ENCODE data around the gene OGDHL.
"Not testable (repeated sequence)": the region's sequence is repeated elsewhere in the genome, so short reads cannot be mapped to it uniquely, and the experiment has no call there.

OGDHL gene

DNA sequence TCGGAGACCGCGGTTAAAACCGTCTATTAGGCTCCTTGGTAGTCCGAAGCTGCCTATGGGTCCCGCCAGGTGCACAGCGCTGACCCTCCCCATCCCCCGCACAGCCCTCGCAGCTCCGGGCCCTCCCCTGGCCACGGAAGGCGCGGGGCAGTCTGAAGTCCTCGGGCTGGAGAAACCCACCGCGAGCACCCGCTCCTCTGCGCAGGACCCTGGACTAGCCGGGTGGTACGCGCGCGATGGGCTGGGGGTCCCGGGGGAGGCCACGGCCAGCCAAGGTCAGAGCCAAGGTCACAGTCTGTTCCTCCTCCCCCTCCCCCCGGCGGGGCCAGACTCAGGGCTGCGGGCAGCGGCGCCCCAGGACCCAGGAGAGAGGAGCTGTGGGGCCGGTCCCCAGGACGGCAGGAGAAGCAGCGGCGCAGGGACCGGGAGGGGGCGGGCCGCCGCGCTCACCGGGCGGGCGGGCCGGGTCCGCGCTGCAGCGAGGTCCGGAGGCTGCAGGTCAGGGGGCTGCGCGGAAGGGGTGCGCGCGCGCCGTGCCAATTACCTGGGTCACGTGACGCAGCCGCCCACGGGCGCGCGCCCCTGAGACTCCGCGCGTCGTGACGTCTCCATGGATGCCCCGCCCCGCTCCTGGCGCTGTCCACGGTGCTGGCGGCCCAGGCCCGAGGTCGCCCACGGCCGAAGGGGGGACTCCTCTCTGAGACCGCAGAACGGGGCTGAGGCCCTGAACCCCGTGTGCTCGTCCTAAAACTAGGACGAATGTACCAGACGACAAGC is at the start of gene OGDHL:
TSS of gene OGDHL (minus strand) at position 535 of the 777 bp plus-strand sequence. CDS start 3,731 bp downstream, outside the sequence.
- peak; percentile 42 to 46 for DNase-seq

DNA sequence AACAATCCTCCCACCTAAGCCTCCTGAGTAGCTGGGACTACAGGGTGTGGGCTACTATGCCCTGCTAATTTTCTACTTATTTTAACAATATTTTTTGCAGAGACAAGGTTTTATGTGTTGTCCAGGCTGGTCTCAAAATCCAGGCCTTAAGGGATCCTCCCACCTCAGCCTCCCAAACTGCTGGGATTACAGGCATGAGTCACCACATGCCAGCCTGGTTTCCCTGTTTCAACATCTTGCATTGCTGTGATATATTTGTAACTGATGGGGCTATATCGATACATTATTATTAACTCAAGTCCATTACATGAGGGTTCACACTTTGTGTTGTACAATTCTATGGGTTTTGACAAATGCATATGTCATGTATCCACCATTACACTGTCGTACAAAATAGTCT is 41.9 kb upstream of the OGDHL start:
- no peak for DNase-seq

DNA sequence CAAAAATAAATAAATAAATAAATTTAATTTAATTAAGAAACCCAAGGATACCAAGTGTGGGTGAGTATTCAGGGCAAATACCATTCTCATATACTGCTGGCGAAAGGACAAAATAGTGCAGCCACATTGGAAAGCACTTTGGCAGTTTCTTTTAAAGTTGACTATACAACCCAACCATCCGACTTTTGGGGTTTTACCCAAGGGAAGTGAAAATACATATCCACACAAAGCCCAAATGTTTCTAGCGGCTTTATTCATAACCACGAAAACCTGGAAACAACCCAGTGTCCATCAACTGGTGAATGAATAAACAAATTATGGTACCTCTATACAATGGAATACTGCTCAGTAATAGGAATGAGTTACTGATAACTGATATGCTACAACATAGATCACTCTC is 36.2 kb upstream of the OGDHL start:
- no peak for DNase-seq

DNA sequence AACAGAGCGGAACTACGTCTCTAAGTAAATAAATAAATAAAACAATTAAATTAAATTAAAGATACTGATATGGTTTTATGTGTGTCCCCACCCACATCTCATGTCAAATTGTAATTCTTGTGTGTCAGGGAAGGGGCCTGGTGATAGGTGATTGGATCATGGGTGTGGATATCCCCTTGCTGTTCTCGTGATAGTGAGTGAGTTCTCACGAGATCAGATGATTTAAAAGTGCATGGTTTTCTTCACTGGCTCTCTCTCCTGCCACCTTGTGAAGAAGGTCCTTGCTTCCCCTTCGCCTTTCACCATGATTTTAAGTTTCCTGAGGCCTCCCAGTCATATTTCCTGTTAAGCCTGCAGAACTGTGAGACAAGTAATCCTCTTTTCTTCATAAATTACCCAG is 29.0 kb upstream of the OGDHL start:
- DNase-seq: no peak

DNA sequence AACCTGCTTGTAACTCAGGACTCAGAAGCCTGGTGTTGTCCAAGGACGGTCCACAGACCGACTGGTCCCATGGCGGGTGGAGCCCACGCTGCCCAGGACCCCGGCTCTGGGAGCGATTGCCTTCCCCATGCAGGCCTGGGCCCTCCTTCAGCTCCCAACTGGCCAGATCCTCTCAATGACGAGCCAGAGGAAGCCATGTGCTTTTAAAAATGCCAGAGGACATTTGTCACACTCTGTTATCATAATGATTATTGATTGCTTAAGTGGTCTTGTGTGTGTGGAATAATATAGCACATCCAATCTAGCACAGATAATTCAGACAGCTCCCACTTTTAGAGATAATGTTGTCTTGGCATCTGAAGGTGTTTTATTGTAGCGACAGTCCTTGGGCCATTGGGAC is 22.6 kb upstream of the OGDHL start:
- DNase-seq: no peak

DNA sequence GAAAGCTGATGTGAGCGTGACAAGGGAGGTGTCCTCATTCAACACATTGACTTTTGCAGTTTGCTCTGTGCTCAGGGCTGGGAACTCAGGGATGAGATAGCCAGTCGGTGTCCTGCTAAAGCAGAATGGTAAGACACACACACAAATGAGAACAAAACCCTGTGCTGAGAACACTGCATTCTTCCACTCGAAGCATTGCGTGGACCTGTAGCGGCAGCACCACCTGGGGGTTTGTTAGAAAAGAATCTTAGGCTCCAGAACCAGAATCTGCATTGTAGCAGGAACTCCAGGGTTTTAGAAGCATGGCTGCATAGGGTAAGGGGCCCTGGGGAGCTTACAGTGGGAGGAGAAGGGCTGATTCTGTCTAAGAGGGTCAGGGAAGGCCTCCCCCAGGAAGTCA is 21.5 kb upstream of the OGDHL start:
- DNase-seq: no peak

DNA sequence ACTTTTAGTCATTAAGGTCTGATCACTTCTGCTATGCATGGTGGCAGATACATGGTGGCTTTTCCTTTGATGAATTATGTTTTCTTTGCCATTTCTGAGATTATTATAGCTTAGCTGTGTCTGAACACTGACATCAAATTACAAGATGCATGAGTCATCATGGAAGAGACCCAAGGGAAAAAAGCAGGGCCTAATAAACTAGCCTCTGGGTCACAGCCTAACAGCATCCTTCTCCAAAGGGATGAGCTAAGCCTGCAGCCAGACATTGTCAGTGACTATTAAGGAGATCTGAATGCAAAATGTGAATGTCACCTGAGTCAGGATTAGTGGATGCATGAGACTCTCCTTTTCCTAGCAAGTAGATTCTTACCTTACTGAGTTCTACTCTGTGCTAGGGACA is 19.1 kb upstream of the OGDHL start:
- no peak for DNase-seq

DNA sequence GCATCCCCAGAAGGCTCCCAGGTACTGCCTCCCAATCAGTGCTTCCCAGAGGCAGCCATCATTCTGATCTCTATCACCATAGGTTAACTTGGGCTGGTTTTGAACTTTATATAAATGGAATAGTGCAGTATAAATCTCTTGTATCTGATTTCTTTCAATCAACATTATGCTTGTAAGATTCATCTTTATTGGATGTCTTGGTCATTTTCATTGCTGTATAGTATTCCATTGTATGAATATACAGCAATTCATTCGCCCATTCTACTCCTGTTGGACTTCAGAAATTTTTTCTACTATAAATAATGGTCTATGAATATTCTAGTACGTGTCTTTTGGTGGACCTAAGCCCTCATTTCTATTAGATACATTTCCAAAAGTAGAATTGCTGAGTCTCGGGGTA is 16.1 kb upstream of the OGDHL start:
- DNase-seq: no peak

DNA sequence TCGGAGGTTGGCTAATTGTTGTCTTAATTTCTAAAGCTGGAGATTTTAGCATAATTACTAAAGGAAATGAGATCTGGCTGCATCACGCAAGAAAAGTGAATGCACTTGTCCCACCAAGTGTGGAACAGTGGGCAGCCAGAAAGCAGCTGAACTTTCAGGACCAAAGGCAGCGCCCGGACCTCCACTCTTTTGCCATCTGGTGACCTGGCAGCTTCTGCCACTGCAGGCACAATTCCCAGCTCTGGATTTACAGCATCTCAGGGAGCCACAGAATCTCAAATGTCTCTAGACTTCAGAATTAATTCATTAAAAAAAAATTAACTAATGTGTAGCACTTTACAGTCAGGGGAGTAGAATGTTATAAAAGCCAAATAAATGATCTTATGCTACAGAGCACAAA is 14.7 kb upstream of the OGDHL start:
- DNase-seq: no peak

DNA sequence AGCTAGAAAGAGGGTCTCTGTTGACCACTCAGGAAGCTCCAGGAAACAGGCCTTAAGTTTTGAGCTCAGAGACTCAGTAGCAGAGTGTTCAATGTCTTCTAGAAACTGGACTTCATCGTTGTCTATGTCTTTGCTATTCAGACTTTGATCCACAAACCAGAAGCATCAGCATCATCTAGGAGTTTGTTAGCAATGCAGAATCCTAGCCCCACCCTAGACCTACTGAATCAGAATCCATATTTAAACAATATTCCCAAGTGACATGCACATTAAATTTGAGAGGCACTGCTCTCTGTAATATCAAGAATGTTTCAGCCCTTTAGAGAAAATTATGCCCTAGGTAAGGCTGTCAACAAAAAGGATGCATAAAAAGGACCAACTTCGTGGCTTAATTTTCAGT is 12.9 kb upstream of the OGDHL start:
- no peak for DNase-seq

DNA sequence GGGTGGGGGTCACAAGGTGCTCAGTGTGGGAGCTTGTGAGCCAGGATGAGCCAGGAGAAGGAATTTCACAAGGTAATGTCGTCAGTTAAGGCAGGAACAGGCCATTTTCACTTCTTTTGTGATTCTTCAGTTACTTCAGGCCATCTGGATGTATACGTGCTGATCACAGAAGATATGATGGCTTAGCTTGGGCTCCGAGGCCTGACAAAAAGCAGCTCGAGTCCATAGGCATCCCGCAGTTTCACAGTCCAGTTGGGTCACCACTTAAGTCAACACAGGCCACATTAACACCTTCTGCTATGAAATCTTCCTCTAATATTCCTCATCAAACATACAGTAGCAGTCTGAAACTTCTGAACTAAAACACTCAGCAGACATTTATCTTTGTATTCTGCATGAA is 10.8 kb upstream of the OGDHL start:
- not testable (repeated sequence) for DNase-seq

DNA sequence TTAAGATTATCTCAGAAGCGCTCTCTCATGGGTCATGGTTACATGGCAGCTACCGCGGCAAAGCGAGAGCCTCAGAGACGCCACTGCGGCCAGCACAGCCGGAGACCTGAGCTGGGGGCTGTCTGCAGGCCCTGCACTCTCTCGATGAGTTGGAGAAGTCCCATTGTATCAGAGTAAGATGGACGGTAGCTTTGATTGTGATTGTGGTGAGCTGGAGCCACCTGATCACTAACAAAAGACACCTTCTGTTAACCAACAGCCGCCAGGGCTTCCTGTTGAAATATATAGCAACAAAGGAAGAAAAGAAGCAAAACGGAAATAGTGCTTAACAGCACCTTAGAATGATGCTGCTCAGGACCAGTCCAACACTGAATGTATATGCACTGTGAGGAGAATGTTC is 8.9 kb upstream of the OGDHL start:
- DNase-seq: not testable (repeated sequence)

DNA sequence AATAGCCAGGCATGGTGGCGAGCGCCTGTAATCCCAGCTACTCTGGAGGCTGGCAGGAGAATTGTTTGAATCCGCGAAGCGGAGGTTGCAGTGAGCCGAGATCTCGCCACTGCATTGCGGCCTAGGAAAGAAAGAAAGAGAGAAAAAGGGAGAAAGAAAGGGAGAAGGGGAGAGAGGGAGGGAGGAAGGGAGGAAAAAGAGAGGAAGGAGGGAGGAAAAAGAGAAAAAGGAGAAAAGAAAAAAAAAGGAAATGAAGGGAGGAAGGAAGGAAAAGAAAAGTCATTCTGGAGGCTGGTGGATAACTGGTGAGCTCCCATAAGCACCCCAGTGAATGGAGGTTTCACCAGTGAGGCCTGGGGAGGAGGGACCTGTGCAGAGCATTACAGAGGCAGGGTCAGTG is 7.6 kb upstream of the OGDHL start:
- DNase-seq: no peak

DNA sequence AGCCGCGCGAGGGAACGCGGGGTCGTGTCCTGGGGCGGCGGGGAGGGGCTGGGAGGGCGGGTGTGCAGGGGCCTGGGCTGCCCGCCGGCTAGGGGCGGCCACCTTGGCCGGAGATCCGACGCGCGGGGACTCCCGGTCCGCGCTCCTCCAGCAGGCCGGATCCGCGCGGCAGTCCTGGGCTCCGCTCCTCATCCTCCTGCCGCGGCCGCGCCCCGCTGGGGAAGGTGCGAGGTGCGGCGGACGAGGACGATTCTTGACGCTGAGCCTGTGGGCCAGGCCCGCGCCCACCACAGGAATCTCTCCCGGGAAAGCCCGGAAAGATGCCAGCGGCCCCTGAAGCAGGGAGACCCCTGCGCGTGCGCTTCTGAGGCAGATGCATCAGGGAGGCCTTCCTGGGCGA is 6.6 kb upstream of the OGDHL start:
- no peak for DNase-seq

DNA sequence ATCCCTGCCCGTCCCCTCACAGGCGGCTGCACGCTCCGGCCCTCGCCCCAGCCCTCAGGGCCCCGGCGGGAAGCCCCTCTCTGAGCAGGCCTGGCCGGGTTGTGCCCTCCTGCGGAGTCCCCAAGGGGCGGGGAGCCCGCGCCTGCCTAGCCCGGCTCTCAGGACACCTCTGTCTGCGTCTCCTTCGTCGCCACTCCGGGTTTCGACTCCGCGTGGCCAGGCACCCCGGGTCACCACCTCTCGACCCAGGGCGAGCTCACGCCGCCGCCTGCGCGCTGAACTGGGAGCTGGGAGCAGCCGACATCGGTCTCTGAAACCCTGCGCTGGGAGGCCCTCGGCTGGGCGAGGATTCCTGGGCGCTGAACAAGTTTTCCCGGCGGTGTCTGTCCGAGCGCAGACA is 6.2 kb upstream of the OGDHL start:
- no peak for DNase-seq

DNA sequence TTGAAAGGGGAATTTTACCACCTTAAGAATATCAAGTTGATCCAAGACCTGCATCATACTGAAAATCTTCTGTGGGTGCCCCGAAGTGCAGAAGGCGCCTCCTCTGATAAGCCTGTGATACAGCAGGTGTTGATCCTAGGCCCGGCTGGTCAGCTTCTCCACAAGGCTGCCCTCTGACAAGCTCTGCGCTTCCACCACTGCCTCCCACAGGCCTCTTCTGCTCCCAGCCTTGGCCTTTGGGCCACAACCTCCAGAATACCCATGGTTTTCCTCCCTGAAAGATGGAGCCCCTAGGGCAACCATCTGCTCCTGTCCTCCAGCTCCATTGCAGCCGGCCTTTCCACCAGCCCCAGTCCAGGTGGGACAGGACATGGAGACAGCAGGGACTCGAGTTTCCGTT is 5.6 kb upstream of the OGDHL start:
- no peak for DNase-seq

DNA sequence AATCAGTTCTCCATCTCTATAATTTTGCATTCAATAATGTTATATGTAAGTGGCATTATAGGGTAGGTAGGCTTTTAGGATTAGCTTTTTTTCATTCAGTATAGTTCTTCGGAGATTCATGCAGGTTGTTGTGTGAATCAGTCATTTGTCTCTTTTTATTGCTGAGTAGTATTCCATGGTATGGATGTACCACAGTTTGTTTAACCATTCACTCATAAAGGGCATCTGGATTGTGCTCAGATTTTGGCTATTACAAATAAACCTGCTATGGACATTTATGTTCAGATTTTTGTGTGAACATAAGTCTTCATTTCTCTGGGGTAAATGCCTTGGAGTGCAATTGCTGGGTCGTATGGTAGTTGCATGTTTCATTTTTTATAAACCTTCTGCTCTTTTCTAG is 4.4 kb upstream of the OGDHL start:
- DNase-seq: no peak

DNA sequence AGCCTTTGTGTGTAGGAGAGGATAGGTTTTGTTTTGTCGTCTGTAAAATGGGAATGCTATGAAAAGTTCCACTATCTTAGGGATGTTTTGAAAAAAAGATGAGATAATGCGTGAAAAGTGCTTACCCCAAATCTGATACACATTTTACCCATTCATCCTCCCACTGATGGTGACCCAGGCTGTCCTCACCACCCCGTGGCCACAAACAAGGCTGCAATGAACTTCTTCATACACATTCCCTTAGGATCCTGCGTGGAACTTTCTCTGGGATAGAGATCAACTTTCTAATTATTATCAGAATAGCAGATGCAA is 399 bp upstream of the OGDHL start:
- DNase-seq: no peak

DNA sequence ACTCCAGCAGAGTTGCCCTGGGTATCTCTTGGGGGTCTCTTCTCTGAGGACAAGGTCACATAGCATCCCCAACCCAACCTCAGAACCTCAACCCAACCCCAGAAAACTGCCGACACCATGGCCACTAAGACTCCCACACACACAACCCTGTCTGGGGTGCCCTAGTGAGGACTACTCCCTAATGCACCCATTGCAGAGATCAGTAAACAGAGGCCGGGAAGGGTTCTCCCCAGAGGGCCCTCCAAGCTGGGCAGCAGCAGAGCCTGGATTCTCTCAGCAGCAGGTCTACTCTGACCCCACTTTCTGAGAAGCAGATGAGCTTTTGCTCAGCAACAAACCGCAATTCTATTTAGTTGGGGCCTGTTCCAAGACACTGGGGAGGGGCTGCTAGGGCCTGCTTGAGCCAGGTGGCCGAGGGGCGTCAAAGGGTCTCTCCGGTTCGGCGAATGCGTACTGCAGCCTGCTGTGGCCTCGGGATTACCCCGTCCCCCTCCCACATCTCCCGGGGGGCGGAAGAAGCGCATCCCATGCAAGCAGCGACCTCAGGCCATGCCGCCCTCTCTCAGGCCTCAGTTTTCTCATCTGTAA is 828 bp downstream of the OGDHL start:
- DNase-seq: no peak

DNA sequence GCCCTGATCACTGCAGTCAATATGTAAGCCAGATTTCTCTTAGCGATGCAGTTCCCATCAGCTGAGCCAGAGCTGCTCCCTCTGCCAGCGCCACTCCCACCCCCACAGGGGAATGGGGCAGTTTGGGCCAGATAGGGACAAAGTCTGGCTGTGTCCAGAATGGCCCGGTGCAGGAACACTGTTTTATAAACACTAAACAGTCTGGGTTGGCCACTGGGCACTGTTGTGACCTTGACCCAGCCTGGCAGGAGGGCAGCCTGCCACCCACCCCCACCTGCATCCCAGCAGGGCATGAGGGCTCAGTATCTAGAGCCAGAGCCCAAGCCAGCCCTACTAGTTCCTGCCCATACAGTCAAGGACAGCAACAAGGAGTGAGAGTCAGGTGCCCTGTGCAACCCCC is 1.3 kb downstream of the OGDHL start:
- no peak for DNase-seq

DNA sequence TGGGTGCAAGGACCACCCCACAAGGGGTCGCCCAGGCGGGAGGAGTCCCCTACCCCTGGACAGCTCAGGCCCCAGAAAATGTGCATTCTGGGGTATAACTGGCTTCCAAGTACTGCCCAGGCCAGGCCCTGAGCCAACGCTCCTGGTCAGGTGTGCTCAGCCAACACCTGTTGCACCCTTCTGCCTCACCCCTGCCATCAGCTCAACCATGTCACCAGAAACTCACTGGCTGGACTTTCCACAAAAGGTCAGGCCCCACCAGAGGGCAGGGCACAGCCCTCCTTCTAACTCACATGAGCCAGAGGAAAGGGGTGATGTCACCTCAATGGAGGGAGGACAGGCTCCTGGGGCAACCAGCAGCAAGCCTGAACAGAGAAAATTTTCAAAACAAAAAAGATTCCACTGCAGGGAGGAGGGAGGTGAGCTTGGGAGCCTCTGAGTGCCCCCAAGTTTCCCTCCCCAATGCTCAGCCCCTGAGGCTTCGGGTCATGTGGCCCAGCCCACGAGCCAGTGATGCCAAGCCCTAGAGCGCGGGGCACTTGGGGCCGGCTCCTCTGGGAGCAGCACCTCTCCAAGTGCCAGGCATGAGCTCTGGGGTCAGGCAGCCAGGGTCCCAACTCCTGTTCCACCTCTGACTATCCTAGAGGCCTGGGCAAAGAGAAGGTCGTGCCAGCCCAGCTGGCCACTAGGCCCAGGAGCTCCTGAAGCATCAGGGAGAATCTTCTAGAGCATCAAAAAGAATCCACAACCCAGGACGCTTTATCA is 2.2 kb downstream of the OGDHL start:
- no peak for DNase-seq

DNA sequence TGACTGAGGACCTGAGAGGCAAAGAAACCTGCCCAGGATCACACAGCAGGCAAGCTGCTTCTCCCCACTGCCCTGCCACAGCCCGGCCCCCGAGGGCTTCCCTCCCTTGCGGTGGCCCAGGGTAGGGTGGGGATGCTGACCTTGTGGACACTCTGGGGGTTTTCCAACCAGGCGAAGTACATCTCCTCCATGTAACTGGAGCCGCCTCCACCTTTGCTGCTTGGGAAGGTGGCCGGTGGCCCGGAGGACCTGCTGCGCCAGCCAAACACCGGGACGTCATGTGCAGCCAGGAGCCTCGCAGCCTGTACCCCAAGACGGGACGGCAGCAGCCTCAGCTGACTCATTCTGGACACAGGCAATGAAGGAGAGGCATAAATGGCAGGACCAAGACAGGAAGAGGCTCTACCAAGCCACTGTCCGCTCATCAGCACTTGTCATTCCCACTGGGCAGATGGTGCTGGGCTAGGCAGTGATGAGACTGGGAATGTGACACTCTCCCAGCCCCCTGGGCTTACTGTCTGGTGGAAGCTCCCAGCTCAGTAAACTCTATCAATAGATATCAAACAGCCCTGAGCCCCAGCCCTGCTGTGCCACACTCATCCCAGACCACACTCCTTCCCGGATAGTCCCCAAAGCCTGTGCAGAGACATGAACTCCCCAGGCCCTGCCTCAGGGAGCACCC is 3.7 kb downstream of the OGDHL start:
- DNase-seq: no peak

DNA sequence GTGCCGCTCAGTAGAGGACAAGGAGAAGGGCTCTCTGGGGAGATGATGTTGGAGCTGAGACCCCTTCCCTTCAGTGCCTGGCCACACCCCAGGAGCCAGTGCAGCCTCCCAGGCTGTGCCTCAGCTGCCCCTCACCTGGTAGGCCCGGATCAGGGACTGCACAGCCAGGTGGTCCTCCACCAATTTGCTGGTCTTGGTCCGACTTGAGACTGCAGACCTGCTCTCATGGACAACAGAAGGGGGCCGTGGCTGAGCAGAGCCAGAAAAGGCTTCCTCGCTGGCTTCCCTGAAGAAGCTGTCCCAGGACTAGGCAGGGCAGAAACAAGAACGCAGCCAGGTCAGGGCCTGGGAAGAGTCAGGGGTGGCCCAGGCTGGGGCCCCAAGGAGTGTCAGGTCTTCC is 5.5 kb downstream of the OGDHL start:
- DNase-seq: no peak

DNA sequence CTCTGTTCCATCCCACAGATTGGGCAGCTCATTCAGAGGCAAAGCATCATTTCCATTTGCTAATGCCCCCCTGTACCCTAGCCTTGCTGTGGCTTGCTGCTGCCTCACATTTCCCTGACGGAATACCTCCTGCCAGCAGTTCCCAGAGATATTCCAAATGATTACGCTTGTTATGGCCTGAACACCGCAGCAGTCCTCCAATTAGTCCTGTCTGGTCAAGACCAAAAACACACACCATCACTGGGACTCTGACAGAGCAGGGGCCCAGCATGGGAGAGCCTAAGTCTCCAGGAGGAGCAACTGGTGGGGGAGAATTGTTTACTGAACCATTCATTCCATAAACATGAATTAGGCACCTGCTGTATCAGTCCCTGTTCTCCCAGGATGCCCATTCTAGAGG is 6.1 kb downstream of the OGDHL start:
- DNase-seq: no peak

All from SHP77 (cell line).